ENCODE results near the gene ADAMTS8.

Gene ADAMTS8

GRCh38 chr11:130411223-130411622, 17.2 kb downstream of the ADAMTS8 start:
- TF ChIP-seq, protein P1, sequence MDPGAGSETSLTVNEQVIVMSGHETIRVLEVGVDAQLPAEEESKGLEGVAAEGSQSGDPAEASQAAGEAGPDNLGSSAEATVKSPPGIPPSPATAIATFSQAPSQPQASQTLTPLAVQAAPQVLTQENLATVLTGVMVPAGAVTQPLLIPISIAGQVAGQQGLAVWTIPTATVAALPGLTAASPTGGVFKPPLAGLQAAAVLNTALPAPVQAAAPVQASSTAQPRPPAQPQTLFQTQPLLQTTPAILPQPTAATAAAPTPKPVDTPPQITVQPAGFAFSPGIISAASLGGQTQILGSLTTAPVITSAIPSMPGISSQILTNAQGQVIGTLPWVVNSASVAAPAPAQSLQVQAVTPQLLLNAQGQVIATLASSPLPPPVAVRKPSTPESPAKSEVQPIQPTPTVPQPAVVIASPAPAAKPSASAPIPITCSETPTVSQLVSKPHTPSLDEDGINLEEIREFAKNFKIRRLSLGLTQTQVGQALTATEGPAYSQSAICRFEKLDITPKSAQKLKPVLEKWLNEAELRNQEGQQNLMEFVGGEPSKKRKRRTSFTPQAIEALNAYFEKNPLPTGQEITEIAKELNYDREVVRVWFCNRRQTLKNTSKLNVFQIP (CRISPR knock-in tag; IDR thresholded peaks at IDR 0.05; ENCODE audit: borderline replicate concordance, low read depth) = no peak
- TF ChIP-seq, protein P2, sequence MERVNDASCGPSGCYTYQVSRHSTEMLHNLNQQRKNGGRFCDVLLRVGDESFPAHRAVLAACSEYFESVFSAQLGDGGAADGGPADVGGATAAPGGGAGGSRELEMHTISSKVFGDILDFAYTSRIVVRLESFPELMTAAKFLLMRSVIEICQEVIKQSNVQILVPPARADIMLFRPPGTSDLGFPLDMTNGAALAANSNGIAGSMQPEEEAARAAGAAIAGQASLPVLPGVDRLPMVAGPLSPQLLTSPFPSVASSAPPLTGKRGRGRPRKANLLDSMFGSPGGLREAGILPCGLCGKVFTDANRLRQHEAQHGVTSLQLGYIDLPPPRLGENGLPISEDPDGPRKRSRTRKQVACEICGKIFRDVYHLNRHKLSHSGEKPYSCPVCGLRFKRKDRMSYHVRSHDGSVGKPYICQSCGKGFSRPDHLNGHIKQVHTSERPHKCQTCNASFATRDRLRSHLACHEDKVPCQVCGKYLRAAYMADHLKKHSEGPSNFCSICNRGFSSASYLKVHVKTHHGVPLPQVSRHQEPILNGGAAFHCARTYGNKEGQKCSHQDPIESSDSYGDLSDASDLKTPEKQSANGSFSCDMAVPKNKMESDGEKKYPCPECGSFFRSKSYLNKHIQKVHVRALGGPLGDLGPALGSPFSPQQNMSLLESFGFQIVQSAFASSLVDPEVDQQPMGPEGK (CRISPR knock-in tag; IDR thresholded peaks at IDR 0.05; ENCODE audit: borderline replicate concordance) = no peak
- TF ChIP-seq RARB (CRISPR knock-in tag; IDR thresholded peaks at IDR 0.05) (no peak), ARNTL (CRISPR knock-in tag; IDR thresholded peaks at IDR 0.05; ENCODE audit: borderline replicate concordance, low read depth) (no peak), ZNF8 (CRISPR knock-in tag; IDR thresholded peaks at IDR 0.05) (no peak), PPARA (CRISPR knock-in tag; IDR thresholded peaks at IDR 0.05; ENCODE audit: borderline replicate concordance) (no peak), ISL1 (CRISPR knock-in tag; IDR thresholded peaks at IDR 0.05) (no peak), ESRRG (CRISPR knock-in tag; IDR thresholded peaks at IDR 0.05) (no peak), ZFP30 (CRISPR knock-in tag; IDR thresholded peaks at IDR 0.05) (no peak), ZC3H10 (CRISPR knock-in tag; IDR thresholded peaks at IDR 0.05) (no peak), ZNF70 (CRISPR knock-in tag; IDR thresholded peaks at IDR 0.05) (no peak), OSR1 (CRISPR knock-in tag; IDR thresholded peaks at IDR 0.05) (no peak), BACH2 (CRISPR knock-in tag; IDR thresholded peaks at IDR 0.05; ENCODE audit: borderline replicate concordance) (no peak), TCF4 (CRISPR knock-in tag; IDR thresholded peaks at IDR 0.05; ENCODE audit: borderline replicate concordance) (no peak), SNAI2 (CRISPR knock-in tag; IDR thresholded peaks at IDR 0.05) (no peak), ZFP3 (CRISPR knock-in tag; IDR thresholded peaks at IDR 0.05) (no peak), GLIS3 (CRISPR knock-in tag; IDR thresholded peaks at IDR 0.05) (no peak)
- TF ChIP-seq, protein P3, sequence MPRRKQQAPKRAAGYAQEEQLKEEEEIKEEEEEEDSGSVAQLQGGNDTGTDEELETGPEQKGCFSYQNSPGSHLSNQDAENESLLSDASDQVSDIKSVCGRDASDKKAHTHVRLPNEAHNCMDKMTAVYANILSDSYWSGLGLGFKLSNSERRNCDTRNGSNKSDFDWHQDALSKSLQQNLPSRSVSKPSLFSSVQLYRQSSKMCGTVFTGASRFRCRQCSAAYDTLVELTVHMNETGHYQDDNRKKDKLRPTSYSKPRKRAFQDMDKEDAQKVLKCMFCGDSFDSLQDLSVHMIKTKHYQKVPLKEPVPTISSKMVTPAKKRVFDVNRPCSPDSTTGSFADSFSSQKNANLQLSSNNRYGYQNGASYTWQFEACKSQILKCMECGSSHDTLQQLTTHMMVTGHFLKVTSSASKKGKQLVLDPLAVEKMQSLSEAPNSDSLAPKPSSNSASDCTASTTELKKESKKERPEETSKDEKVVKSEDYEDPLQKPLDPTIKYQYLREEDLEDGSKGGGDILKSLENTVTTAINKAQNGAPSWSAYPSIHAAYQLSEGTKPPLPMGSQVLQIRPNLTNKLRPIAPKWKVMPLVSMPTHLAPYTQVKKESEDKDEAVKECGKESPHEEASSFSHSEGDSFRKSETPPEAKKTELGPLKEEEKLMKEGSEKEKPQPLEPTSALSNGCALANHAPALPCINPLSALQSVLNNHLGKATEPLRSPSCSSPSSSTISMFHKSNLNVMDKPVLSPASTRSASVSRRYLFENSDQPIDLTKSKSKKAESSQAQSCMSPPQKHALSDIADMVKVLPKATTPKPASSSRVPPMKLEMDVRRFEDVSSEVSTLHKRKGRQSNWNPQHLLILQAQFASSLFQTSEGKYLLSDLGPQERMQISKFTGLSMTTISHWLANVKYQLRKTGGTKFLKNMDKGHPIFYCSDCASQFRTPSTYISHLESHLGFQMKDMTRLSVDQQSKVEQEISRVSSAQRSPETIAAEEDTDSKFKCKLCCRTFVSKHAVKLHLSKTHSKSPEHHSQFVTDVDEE (CRISPR knock-in tag; IDR thresholded peaks at IDR 0.05) = no peak
- TF ChIP-seq, protein P4, sequence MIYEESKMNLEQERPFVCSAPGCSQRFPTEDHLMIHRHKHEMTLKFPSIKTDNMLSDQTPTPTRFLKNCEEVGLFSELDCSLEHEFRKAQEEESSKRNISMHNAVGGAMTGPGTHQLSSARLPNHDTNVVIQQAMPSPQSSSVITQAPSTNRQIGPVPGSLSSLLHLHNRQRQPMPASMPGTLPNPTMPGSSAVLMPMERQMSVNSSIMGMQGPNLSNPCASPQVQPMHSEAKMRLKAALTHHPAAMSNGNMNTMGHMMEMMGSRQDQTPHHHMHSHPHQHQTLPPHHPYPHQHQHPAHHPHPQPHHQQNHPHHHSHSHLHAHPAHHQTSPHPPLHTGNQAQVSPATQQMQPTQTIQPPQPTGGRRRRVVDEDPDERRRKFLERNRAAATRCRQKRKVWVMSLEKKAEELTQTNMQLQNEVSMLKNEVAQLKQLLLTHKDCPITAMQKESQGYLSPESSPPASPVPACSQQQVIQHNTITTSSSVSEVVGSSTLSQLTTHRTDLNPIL (CRISPR knock-in tag; IDR thresholded peaks at IDR 0.05; ENCODE audit: low read depth) = no peak
- no peak for ATAC-seq

- no peak for TF ChIP-seq ZNF70 (CRISPR knock-in tag; IDR thresholded peaks at IDR 0.05)
- TF ChIP-seq ARNTL (CRISPR knock-in tag; IDR thresholded peaks at IDR 0.05; ENCODE audit: borderline replicate concordance, low read depth) = no peak
- TF ChIP-seq ZFP3 (CRISPR knock-in tag; IDR thresholded peaks at IDR 0.05) = no peak
- TF ChIP-seq BACH2 (CRISPR knock-in tag; IDR thresholded peaks at IDR 0.05; ENCODE audit: borderline replicate concordance) = no peak
- TF ChIP-seq ESRRG (CRISPR knock-in tag; IDR thresholded peaks at IDR 0.05) = no peak
- TF ChIP-seq SNAI2 (CRISPR knock-in tag; IDR thresholded peaks at IDR 0.05) = no peak
- TF ChIP-seq, protein P1 (CRISPR knock-in tag; IDR thresholded peaks at IDR 0.05; ENCODE audit: borderline replicate concordance, low read depth) = no peak
- no peak for TF ChIP-seq ZFP30 (CRISPR knock-in tag; IDR thresholded peaks at IDR 0.05)
- no peak for TF ChIP-seq ZC3H10 (CRISPR knock-in tag; IDR thresholded peaks at IDR 0.05)
- TF ChIP-seq GLIS3 (CRISPR knock-in tag; IDR thresholded peaks at IDR 0.05) = no peak
- no peak for TF ChIP-seq TOX (CRISPR knock-in tag; IDR thresholded peaks at IDR 0.05; ENCODE audit: borderline replicate concordance)
- TF ChIP-seq, protein P2 (CRISPR knock-in tag; IDR thresholded peaks at IDR 0.05; ENCODE audit: borderline replicate concordance) = no peak
- no peak for TF ChIP-seq ZNF565 (CRISPR knock-in tag; conservative IDR thresholded peaks at IDR 0.05; ENCODE audit: low read depth)
- TF ChIP-seq, protein P4 (CRISPR knock-in tag; IDR thresholded peaks at IDR 0.05; ENCODE audit: low read depth) = no peak
- no peak for TF ChIP-seq ISL1 (CRISPR knock-in tag; IDR thresholded peaks at IDR 0.05)
- TF ChIP-seq TCF4 (CRISPR knock-in tag; IDR thresholded peaks at IDR 0.05; ENCODE audit: borderline replicate concordance) = no peak
- TF ChIP-seq RARB (CRISPR knock-in tag; IDR thresholded peaks at IDR 0.05) = no peak
- TF ChIP-seq ZNF8 (CRISPR knock-in tag; IDR thresholded peaks at IDR 0.05) = no peak
- ATAC-seq = no peak
These were observed 18.6 kb downstream of the ADAMTS8 start for GRCh38 chr11:130409594-130410388.
